ENCODE results near the gene TIAM2. TPM values are rescaled to one million over a fixed set of nuclear protein-coding genes. Genes with fewer than 3 reads are reported as not detected.

TIAM2 gene
- total RNA-seq: 8.1 and 15.8 TPM in 2 replicates

GRCh38 chr6:154995254-154996015 lies at the start of gene TIAM2:
Gene TIAM2, plus strand, starts transcription at chr6:154995315. Its CDS starts 133,909 bp downstream, at chr6:155129224.

GRCh38 chr6:155263373-155264063 lies 268.4 kb downstream of the TIAM2 start, which contains the start of gene CLDN20:
Gene CLDN20, plus strand, starts transcription at chr6:155264013. Its CDS starts 11,707 bp downstream, at chr6:155275720.

